ENCODE measurements around the gene POLE3.
"Not testable (repeated sequence)": the region's sequence is repeated elsewhere in the genome, so short reads cannot be mapped to it uniquely, and the experiment has no call there.

The POLE3 gene

GRCh38 chr9:113403646-113404045, 6.8 kb downstream of the POLE3 start:
- no peak for DNase-seq (ENCODE audit: low read depth in 2 of 2)

GRCh38 chr9:113401027-113401792, 9.3 kb downstream of the POLE3 start, which contains the start of gene ALAD:
TSS of gene ALAD (minus strand) at chr9:113401284. CDS start at chr9:113393559, 7,725 bp downstream.
- DNase-seq (ENCODE audit: low read depth in 2 of 2), result peak; percentile 99 to 100

DNA sequence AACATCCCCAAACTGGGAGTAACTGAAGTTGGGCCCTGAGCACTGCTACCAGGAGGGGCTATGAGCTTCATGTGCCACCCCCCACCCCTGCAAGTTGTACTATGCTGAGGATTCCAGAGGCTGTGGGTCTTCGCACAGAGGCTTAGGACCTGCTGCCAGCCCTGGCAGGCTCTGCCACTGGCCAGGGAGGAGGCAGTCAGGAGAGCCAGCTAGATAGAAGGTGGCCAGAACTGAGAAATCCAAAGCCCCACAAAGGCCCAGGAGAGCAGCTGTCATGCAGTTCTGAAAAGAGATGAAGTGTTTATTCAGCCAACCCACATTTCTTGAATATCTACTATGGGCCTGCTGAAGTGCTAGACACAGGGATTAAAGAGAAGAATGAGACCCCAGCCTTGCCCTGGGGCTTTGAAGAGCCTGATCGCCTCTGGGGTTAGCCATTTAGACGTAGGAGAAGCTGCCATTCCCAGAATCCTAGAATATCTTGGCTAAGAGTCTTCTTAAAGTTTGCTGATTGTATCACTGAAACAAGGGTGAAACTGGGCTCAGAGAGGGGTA, 10.8 kb downstream of the POLE3 start:
- no peak for DNase-seq (ENCODE audit: low read depth in 2 of 2)

- no peak for DNase-seq (ENCODE audit: low read depth in 2 of 2)
Measured at GRCh38 chr9:113398796-113399195, 11.7 kb downstream of the POLE3 start.

GRCh38 chr9:113397203-113397631, 13.3 kb downstream of the POLE3 start:
- no peak for DNase-seq (ENCODE audit: low read depth in 2 of 2)

DNA sequence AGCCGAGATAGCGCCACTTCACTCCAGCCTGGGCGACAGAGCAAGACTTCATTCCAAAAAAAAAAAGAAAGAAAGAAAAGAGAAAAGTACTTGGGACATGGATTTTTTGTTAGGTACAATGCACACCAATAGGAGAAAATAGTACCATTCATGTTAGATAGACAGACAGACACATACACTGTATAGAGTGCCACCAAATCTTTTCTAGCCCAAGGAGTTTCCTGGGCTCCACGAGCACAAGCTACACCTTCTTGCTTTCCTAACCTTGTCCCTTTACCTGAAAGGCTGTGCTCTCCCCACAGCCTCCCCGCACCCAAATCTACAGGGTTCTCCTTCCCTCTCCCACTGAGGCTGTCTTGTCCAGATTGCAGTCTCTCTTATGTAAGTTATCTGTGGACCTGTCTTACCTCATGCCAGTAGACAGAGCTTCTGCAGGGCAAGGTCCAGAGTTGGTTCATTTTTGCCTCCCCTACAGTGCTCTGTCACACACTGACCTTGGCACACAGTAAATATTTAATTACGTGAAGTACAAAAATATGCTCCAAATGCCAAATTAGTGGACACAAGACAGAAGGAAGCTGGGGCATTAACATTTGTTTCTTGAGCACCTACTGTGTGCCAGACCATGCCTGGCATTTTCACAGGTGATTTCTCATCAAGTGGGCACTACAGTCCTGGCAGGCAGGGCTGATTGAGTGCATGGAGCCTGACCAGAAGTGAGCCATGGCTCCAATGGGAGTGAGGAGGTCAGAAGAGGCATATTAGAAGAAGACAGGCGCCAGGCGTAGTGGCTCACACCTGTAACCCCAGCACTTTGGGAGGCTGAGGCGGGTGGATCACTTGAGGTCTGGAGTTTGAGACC, 15.2 kb downstream of the POLE3 start:
- no peak for DNase-seq (ENCODE audit: low read depth in 2 of 2)

- no peak for DNase-seq (ENCODE audit: low read depth in 2 of 2)
Measured at GRCh38 chr9:113393281-113393680, 17.2 kb downstream of the POLE3 start.

GRCh38 chr9:113391917-113392316, 18.6 kb downstream of the POLE3 start:
- DNase-seq (ENCODE audit: low read depth in 2 of 2), result no peak

DNA sequence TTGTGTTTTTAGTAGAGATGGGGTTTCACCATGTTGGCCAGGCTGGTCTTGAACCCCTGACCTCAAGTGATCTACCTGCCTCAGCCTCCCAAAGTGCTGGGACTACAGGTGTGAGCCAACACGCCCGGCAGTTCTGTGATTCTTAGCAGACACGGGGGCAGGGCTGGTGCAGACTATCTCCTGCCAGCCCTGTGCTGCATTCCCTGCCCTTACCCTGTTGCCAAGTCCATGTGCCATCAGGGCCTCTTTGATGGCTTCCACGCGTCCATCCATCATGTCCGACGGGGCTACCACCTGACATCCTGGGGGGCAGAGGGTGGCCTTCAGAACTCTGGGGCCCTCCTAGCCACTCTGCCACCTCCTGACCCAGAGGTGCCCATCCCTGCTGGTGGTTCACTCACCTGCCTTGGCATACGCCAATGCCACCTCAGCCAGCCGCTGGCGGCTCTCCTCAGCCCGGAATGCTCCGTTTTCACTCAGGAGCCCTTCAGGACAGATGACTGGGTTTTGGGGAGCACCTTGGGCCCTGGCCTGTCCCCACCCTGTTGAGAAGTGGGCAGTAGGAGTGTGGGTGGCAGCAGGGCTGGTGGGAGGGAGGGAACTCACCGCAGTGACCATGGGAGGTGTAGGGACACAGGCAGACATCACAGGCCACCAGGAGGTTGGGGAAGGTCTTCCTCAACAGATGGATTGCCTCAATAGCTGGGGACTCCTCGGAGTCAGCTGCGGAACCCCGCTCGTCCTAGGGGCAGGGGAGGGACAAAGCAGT, 20.1 kb downstream of the POLE3 start:
- no peak for DNase-seq (ENCODE audit: low read depth in 2 of 2)

DNA sequence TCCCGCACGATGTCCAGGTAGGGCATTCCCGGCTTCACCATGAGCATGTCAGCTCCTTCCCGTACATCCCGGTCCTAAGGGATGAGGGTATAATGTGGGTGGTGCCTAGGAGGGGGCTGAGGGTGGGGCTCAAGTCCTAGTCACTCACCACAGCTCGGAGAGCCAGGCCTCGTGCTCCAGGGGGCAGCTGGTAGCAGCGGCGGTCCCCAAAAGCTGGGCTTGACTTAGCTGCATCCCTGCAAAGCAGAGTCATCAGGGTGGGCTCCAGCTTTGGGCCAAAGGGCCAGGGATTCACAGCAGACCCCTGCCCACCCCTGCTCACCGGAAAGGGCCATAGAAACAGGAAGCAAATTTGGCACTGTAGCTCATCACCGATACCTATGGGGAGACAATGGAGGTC, 21.0 kb downstream of the POLE3 start:
- DNase-seq (ENCODE audit: low read depth in 2 of 2), result no peak

DNA sequence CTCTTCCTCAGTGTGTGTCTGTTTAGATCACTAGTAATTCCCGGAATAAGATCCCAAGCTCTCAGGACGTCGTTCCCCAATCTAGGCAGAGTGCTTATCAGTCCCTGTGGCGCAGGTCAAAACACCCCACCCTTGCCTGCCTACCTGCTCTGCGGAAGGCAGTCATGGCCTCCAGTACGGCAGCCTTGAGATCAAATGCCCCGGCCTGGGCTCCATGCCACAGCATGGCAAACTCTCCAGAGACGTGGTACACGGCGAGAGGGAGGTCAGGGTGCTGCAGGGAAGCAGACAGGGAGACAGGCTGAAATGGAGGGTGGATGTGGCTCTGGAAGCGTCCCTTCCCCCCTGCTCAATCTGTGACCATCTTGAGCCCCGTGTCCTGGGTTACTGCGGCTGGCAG, 21.6 kb downstream of the POLE3 start:
- no peak for DNase-seq (ENCODE audit: low read depth in 2 of 2)

- DNase-seq (ENCODE audit: low read depth in 2 of 2), result no peak
Measured at GRCh38 chr9:113387560-113388230, 22.8 kb downstream of the POLE3 start.

GRCh38 chr9:113386571-113387393, 23.7 kb downstream of the POLE3 start:
- DNase-seq (ENCODE audit: low read depth in 2 of 2), result no peak

DNA sequence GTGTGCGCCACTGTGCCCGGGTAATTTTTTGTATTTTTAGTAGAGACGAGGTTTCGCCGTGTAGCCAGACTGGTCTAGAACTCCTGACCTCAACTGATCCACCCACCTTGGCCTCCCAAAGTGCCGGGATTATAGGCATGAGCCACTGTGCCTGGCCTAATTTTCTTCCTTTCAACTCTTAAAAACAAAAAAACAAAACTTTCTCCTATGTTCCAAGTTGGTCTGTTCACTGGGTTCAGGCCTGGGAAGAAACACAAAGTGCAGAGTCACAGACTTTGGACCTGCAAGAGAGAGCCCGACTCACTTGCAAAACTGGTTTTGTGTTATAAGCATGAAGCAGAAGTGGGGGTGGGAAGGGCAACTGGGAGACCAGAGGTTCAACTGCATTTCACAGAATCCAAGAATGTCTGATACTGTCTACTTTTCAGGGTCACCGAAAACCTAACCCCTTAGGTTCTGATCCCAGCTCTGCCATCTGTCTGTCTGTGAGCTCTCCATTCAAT, 28.5 kb downstream of the POLE3 start:
- no peak for DNase-seq (ENCODE audit: low read depth in 2 of 2)

DNA sequence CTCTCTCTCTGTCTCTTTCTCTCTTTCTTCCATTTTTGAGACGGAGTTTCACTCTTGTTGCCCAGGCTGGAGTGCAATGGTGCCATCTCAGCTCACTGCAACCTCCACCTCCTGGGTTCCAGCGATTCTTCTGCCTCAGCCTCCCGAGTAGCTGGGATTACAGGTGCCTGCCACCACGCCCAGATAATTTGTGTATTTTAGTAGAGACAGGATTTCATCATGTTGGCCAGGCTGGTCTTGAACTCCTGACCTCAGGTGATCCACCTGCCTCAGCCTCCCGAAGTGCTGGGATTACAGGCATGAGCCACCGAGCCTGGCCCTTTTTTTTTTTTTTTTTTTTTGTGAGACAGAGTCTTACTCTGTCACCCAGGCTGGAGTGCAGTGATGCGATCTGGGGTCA, 29.0 kb downstream of the POLE3 start:
- DNase-seq (ENCODE audit: low read depth in 2 of 2), result not testable (repeated sequence)

GRCh38 chr9:113380869-113381378, 29.6 kb downstream of the POLE3 start:
- DNase-seq (ENCODE audit: low read depth in 2 of 2), result no peak

DNA sequence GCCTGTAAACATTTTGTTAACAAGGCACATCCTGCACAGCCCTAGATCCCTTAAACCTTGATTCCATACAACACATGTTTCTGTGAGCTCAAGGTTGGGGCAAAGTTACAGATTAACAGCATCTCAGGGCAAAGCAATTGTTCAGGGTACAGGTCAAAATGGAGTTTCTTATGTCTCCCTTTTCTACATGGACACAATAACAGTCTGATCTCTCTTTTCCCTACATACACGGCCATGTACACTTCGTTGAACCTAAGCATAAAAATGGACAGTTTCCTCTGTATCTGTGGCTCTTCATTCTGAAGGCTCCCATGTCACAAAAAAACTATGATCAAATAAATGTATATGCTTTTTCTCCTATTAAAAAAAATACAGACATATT, 30.7 kb downstream of the POLE3 start:
- not testable (repeated sequence) for DNase-seq (ENCODE audit: low read depth in 2 of 2)

DNA sequence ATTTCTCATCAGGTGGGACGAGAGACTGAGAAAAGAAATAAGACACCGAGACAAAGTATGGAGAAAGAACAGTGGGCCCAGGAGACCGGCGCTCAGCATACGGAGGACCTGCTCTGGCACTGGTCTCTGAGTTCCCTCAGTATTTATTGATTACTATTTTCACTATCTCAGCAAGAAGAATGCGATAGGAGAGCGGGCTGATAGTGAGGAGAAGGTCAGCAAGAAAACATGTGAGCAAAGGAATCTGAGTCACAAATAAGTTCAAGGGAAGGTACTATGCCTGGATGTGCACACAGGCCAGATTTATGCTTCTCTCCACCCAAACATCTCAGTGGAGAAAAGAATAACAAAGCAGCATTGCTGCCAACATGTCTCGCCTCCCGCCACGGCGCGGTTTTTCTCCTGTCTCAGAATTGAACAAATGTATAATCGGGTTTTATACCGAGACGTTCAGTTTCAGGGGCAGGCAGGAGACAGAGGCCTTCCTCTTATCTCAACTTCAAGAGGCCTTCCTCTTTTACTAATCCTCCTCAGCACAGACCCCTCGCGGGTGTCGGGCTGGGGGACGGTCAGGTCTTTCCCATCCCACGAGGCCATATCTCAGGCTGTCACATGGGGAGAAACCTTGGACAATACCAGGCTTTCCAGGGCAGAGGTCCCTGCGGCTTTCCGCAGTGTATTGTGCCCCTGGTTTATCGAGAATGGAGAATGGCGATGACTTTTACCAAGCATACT, 31.2 kb downstream of the POLE3 start:
- DNase-seq (ENCODE audit: low read depth in 2 of 2), result not testable (repeated sequence)
